Activated T-cell treated with anti-CD3 and anti-CD28 coated beads, Interleukin-2, amount 50 U/mL, for 72 hours (primary cell): ENCODE measurements around the gene LAMB3. TPM values are rescaled to one million over a fixed set of nuclear protein-coding genes. Genes with fewer than 3 reads are reported as not detected.

Source experiments
- ATAC-seq, 2 donors: fragments of 150-1000 bp; cut with Tn5 transposase; replicated peaks in 1 of 2; 2 replicates each; pipeline ENCODE4 v1.10.0; 2021; ENCODE audit warnings: moderate library complexity in 2 of 2, mild to moderate bottlenecking in 1 of 2
- DNase-seq, 2 donors: peaks; one replicate each; pipeline ENCODE4 v3.0.0; 2021 to 2022; ENCODE audit warnings: mixed read lengths in 1 of 2
- H3K27ac Mint-ChIP-seq: one replicate; pipeline ENCODE4 v1.8.0; 2022; ENCODE audit warnings: mild to moderate bottlenecking, moderate library complexity, mixed read lengths
- H3K27me3 Mint-ChIP-seq: one replicate; pipeline ENCODE4 v1.8.0; 2022; ENCODE audit warnings: low read depth, mixed read lengths
- H3K36me3 Mint-ChIP-seq, 2 donors: one replicate each; pipeline ENCODE4 v1.8.0; 2022; ENCODE audit warnings: mixed read lengths in 2 of 2, mild to moderate bottlenecking in 1 of 2; ENCODE audit not compliant: insufficient read depth in 2 of 2
- H3K4me1 Mint-ChIP-seq: one replicate; pipeline ENCODE4 v1.8.0; 2022; ENCODE audit warnings: low read depth, mixed read lengths
- H3K4me3 Mint-ChIP-seq, 2 donors: one replicate each; pipeline ENCODE4 v1.8.0; 2022; ENCODE audit warnings: mild to moderate bottlenecking in 2 of 2, mixed read lengths in 2 of 2, moderate library complexity in 2 of 2
- H3K9me3 Mint-ChIP-seq, 2 donors: one replicate each; pipeline ENCODE4 v1.8.0; 2022; ENCODE audit warnings: mixed read lengths in 2 of 2
- total RNA-seq, 2 donors: library from RNA; stranded (reverse); gene quantifications; one replicate each; pipeline ENCODE4 v1.2.3, GENCODE V29; 2022

Gene LAMB3
- total RNA-seq, 2 donors from 2014 or later, result 5.9 to 26.0 TPM

DNA sequence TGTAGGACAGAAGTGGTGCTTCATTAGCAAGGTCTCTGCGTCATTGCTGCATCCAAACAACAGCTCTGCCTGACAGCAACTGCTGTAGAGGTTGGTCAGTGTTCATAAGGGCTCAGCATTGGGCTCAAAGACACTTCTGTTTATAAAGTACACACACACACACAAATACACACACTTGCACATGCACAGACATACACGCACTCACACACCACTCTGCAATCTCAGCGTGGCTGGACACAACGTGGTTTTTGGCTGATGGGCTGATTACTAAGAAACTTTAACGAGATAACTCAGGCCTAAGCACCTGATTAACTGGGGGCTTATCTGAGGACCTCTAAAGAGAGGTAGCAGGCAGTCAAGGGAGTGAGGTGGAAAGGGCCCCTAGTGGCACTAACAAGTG lies 48.3 kb downstream of the LAMB3 start:
- no peak overlapping the region for H3K4me3 Mint-ChIP-seq
- no peak for ATAC-seq
- H3K27me3 Mint-ChIP-seq, result peaks cover 26% of the 10 kb centered on the region
- no peaks in the 10 kb centered on the region for H3K36me3 Mint-ChIP-seq
- peaks cover 5% of the 10 kb centered on the region for H3K4me1 Mint-ChIP-seq
- no peak overlapping the region for H3K27ac Mint-ChIP-seq
- no peak for DNase-seq
- H3K9me3 Mint-ChIP-seq, result no peaks in the 10 kb centered on the region

DNA sequence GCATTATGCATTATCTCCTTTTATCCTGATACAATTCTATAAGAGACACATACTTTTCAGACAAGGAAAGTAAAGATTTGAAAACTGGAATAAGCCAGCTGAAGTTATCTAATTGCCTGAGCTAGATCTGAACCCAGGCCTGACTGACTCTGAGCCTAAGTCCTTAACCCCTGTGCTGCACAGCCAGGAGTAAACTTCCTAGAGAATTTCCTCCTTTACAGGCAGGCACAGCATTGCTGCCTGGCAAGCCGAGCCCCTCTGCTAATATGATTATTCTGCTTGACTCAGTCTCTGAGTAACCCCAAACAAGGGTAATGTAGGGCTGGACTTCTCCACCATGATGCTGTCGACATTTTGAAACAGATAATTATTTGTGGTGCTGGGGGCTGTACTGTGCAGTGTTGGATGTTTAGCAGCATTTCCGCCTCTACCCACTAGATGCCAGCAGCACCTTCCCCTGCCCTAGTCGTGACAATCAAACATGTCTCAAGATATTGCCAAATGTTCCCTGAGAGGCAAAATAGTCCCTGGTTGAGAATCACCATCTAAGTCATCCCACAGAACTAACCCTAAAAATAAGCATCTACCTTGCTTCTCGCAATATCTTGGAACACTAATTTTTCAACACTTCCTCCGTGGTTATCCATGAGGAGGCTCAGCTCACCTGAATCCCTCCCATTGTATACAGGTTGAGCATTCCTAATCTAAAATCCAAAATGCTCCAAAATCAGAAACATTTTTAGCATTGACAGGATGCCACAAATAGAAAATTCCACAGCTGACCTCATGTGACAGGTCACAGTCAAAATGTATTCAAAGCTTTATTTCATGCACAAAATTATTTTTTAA lies 50.2 kb downstream of the LAMB3 start:
- DNase-seq, result peak; percentile 34 to 37
- no peaks in the 10 kb centered on the region for H3K36me3 Mint-ChIP-seq
- no peak overlapping the region for H3K4me3 Mint-ChIP-seq
- H3K4me1 Mint-ChIP-seq, result peaks cover 5% of the 10 kb centered on the region
- H3K27ac Mint-ChIP-seq, result no peak overlapping the region
- peak; percentile 76 to 86 for ATAC-seq
- no peaks in the 10 kb centered on the region for H3K9me3 Mint-ChIP-seq
- H3K27me3 Mint-ChIP-seq, result peaks cover 36% of the 10 kb centered on the region

DNA sequence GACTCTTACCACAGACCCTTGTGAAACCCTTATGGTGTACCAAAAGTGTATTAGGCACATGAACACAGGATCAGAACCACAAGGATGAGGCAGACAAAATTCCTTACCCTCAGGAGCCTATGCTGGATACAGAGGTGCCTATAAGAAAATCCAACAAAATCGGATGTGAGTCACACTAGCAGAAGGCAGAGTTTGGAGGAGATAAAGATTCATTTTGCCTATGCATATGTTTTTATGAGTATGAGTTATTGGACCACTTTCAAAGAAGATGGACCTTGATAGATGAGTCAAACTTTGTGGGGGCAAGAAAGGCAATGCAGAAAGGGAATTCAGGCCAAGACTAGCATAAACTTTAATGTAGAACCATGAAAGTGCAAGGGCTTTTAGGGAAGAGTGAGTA lies 51.7 kb downstream of the LAMB3 start:
- Mint-ChIP-seq H3K4me3 (no peak overlapping the region), H3K27me3 (peaks cover 36% of the 10 kb centered on the region), H3K9me3 (no peaks in the 10 kb centered on the region), H3K27ac (no peak overlapping the region), H3K4me1 (peaks cover 5% of the 10 kb centered on the region), H3K36me3 (no peaks in the 10 kb centered on the region)
- DNase-seq (no peak), ATAC-seq (no peak)

DNA sequence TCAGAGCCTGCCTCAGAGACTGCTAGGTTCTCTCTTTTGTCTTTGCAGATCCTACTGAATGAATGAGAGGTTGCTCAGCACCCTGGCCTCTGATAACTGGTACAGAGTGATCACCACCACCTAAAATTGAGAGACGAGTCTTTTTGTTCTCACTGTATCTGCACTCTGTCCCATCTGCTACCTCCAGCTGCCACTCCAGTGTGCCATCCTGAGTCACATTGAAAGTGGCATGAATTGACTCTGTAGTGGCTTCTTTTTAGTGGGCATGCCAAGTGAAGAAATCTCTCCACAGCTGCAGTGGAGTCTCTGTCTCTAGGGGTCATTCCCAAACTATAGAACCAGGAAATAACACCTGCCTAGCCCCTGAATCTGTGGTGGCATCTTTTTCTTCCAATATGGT lies 54.0 kb downstream of the LAMB3 start:
- no peaks in the 10 kb centered on the region for H3K9me3 Mint-ChIP-seq
- ATAC-seq, result peak; percentile 34 to 69
- H3K27me3 Mint-ChIP-seq, result peaks cover 53% of the 10 kb centered on the region
- H3K36me3 Mint-ChIP-seq, result no peaks in the 10 kb centered on the region
- H3K4me3 Mint-ChIP-seq, result no peak overlapping the region
- H3K4me1 Mint-ChIP-seq, result no peaks in the 10 kb centered on the region
- DNase-seq, result no peak
- no peak overlapping the region for H3K27ac Mint-ChIP-seq

DNA sequence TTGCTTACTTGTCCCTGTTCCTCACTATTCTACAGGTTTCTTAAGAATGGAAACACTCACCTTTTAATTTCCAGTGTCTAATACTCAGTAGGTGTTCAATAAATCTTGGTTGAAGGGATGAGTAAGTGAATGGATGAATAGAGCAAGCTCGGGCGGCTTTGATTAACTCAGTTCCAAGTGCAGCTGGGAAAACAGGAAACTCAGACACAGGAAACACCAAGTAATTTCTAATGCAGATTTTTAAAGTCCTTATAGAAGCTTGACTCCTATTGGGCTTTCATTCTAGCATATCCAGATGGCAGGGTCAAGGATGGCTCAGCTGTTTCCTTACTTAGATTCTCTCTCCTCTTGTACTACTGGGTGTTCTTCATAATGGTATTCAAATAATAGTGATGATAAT lies 54.7 kb downstream of the LAMB3 start:
- Mint-ChIP-seq H3K27me3 (peaks cover 58% of the 10 kb centered on the region), H3K27ac (no peak overlapping the region)
- DNase-seq, result no peak

DNA sequence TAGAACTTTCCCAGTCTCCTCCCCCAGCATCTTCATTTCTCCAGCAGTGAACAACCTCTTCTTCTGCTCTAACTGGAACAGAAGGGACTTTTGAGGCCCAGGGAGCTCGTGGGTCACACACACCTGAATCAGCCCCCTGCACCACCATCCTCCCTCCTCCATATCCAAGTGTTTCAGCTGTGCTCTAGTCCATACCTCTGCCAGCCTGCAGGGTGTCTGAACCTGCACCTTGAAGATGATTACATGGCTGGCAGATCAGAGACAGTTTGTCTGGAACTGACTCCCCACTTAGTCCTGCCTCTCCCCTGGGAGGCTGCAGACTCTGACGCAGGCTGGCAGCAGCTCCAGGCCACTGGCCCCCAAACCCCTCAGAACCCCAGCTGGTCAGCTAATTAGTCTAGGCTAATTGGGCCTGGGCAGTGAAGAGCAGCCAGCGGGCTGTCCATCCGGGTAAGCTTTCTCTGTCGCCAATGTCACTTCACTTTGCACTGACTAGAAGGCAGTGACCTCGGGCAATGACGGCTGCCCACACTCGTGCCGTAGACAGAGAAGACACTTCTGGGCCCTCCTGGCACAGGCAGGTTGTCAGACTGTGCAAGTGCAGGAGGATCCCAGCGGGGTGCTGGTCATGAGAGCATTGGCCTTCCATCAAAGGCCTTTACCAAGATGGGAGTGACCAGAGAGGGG lies 56.5 kb downstream of the LAMB3 start:
- no peaks in the 10 kb centered on the region for H3K9me3 Mint-ChIP-seq
- peaks cover 53% of the 10 kb centered on the region for H3K27me3 Mint-ChIP-seq
- DNase-seq (no peak), ATAC-seq (no peak)
- H3K27ac Mint-ChIP-seq, result no peak overlapping the region
- no peaks in the 10 kb centered on the region for H3K4me1 Mint-ChIP-seq
- no peaks in the 10 kb centered on the region for H3K36me3 Mint-ChIP-seq
- H3K4me3 Mint-ChIP-seq, result no peak overlapping the region

More for the DNA sequence above, 54.7 kb downstream of the LAMB3 start:
- Mint-ChIP-seq H3K4me1 (no peaks in the 10 kb centered on the region), H3K9me3 (no peaks in the 10 kb centered on the region), H3K4me3 (no peak overlapping the region), H3K36me3 (no peaks in the 10 kb centered on the region)
- ATAC-seq, result no peak

DNA sequence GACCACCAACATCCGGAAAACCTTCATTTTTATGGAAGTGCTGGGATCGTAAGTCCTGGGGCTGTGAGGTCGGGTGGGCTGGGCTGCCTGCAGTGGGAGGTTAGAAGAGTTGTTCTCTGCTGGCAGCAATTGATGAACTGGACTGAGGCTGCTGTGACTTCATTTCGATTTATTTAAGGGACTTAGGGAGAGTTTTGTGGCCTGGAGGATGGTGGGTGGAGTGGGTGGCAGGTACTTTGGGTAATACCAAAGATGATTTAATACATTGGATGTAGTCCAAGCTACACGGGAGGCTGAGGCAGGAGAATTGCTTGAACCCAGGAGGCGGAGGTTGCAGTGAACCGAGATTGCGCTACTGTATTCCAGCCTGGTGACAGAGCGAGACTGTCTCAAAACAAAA lies 57.2 kb downstream of the LAMB3 start:
- DNase-seq, result no peak
- no peak for ATAC-seq
- H3K27ac Mint-ChIP-seq, result no peak overlapping the region
- no peaks in the 10 kb centered on the region for H3K9me3 Mint-ChIP-seq
- no peaks in the 10 kb centered on the region for H3K4me1 Mint-ChIP-seq
- no peaks in the 10 kb centered on the region for H3K36me3 Mint-ChIP-seq
- peaks cover 46% of the 10 kb centered on the region for H3K27me3 Mint-ChIP-seq
- no peak overlapping the region for H3K4me3 Mint-ChIP-seq

DNA sequence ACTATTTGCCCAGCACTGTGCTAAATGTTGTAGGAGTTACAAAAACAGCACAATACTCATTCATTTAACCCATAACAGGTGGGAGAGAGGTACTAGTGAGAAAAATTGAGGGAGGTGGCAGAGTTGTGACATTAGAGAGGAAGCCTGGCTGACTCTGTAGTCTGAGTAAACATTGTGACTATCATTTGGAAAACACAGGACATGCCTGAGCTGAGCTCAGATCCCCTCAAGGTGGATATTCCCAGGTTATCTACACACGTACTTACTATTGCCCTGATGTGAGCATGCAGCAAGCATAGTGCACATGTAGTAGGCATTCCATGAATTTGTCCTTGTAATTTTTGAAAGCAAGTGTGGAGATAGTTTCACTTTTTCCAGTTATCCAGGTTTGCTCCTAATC lies 57.8 kb downstream of the LAMB3 start:
- ATAC-seq (no peak), DNase-seq (no peak)
- H3K27me3 Mint-ChIP-seq, result peaks cover 40% of the 10 kb centered on the region
- H3K36me3 Mint-ChIP-seq, result no peaks in the 10 kb centered on the region
- no peak overlapping the region for H3K4me3 Mint-ChIP-seq
- no peak overlapping the region for H3K27ac Mint-ChIP-seq
- no peaks in the 10 kb centered on the region for H3K9me3 Mint-ChIP-seq
- no peaks in the 10 kb centered on the region for H3K4me1 Mint-ChIP-seq

DNA sequence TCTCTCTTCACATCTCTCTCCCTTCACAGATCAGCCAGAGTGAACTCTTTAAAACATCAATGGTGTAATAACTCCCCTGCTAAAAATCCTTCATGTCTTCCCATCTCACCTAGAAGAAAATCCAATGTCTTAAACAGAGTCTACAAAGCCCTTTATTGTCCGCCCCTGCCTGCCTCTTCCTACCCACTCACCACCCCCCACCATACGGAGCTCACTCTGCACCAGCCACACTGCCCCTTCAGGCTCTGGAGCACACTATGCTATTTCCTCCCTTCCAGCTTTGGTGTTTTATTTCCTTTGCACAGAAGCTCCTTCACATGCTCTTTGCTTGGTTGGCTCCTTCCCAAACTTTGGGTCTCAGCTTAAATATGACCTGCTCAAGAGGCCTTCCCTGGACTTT lies 58.5 kb downstream of the LAMB3 start:
- no peaks in the 10 kb centered on the region for H3K36me3 Mint-ChIP-seq

DNA sequence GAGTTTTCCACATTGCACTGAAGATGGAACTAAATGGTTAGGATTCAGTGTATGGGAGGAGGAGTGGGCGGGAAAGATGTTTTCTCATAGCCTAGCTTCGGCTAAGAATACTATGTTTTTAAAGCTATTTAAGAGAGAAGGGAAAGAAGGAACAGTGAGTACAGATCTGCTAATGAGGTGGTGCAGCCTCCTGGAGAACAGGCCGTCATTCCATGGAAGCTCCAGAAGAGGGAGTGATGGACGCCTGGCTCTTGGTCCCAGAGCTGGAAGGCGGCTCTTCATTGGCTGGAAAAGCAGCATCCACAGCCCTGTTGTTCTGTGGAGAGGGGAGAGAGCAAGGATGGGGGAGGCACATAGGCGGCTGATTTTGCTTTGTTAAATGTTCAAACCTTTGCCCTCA lies 61.8 kb downstream of the LAMB3 start:
- no peak overlapping the region for H3K27ac Mint-ChIP-seq
- H3K36me3 Mint-ChIP-seq, result no peaks in the 10 kb centered on the region
- no peaks in the 10 kb centered on the region for H3K9me3 Mint-ChIP-seq
- H3K27me3 Mint-ChIP-seq, result peaks cover 44% of the 10 kb centered on the region
- H3K4me1 Mint-ChIP-seq, result no peaks in the 10 kb centered on the region
- no peak overlapping the region for H3K4me3 Mint-ChIP-seq
- DNase-seq (no peak), ATAC-seq (no peak)

More for the DNA sequence above, 58.5 kb downstream of the LAMB3 start:
- no peak overlapping the region for H3K27ac Mint-ChIP-seq
- no peaks in the 10 kb centered on the region for H3K4me1 Mint-ChIP-seq
- H3K9me3 Mint-ChIP-seq, result no peaks in the 10 kb centered on the region
- ATAC-seq (no peak), DNase-seq (no peak)
- H3K27me3 Mint-ChIP-seq, result peaks cover 33% of the 10 kb centered on the region
- H3K4me3 Mint-ChIP-seq, result no peak overlapping the region

DNA sequence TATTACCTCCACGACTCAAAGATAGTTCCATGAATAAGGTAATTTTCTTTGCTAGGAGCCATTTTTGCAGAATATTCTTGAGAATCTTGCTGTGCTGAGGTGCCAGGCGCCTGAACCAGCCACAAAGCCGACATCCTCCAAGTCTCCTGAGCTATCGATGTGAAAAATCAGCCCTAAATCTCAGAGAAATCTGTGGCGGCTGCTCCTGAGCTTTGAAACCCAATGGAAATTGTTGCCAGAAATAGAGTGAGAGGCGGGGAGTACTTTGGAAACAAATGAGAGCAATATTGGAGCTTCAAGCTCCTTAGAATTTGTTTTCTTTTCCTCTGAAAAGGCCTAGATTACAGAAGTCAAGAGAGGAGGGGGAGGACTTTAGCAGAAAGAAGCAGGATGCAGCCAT lies 62.4 kb downstream of the LAMB3 start:
- no peaks in the 10 kb centered on the region for H3K9me3 Mint-ChIP-seq
- H3K4me1 Mint-ChIP-seq, result no peaks in the 10 kb centered on the region
- no peak overlapping the region for H3K4me3 Mint-ChIP-seq

DNA sequence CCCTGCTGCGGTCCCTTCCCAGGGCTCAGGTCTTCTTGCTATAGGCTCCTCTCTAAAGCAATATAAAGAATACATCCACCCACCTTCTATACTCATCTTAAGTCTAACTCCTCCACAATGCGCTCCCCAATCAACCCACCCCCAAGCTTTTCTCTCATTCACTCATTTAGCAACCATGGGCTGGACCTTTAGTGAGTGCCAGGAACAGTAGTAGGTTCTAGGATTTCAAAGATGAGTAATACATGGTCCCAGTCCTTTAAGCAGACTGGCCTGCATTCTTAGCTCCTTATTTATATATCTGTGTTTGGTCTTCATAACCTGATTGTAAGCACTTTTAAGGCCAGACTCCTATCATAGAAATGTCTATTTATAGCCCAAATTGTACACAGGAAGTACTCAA lies 62.8 kb downstream of the LAMB3 start:
- Mint-ChIP-seq H3K4me3 (no peak overlapping the region), H3K4me1 (no peaks in the 10 kb centered on the region), H3K27me3 (peaks cover 40% of the 10 kb centered on the region), H3K36me3 (no peaks in the 10 kb centered on the region), H3K27ac (no peak overlapping the region), H3K9me3 (no peaks in the 10 kb centered on the region)
- ATAC-seq (peak; percentile 25 to 45), DNase-seq (no peak)

More for the DNA sequence above, 62.4 kb downstream of the LAMB3 start:
- no peak for ATAC-seq
- H3K27ac Mint-ChIP-seq, result no peak overlapping the region
- H3K27me3 Mint-ChIP-seq, result peaks cover 44% of the 10 kb centered on the region
- no peak for DNase-seq
- H3K36me3 Mint-ChIP-seq, result no peaks in the 10 kb centered on the region

DNA sequence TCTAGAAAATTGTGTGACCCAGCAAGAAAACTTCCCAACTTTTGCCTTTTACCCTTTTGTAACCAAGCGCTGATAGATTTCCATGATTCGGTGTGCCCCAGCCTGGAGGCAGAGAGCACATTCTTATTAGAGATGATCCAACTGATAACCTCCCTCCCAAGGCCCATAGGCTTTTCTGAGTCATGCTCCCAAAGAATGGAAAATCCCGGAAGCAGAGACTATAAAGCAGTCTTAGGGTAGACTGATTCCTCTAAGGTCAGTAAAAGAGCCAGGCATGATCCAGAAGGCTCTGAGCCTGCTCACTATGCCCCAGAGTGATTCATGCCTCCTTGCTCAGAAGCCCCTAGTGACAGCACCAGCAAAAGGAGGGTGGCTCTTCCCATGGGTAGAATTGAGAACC lies 64.4 kb downstream of the LAMB3 start:
- Mint-ChIP-seq H3K27me3 (peaks cover 26% of the 10 kb centered on the region), H3K36me3 (no peaks in the 10 kb centered on the region), H3K4me1 (no peaks in the 10 kb centered on the region), H3K4me3 (no peak overlapping the region), H3K27ac (no peak overlapping the region), H3K9me3 (no peaks in the 10 kb centered on the region)
- no peak for ATAC-seq
- DNase-seq, result no peak
